Neural cell (in vitro differentiated cells): Measurements from ENCODE around the gene RBM33.

ENCODE experiments used
- CTCF ChIP-seq: fragments of 450-650 bp; IDR thresholded peaks from 2 replicates; pipeline ENCODE4 v1.5.1; 2014; ENCODE audit warnings: antibody characterized with exemption, mild to moderate bottlenecking, moderate library complexity; ENCODE audit not compliant: poor library complexity, severe bottlenecking
- EP300 ChIP-seq: fragments of 450-650 bp; conservative IDR thresholded peaks from 2 replicates; pipeline ENCODE4 v1.6.1; 2014; ENCODE audit warnings: antibody characterized with exemption, mild to moderate bottlenecking, moderate library complexity; ENCODE audit not compliant: poor library complexity, severe bottlenecking
- EZH2 ChIP-seq: fragments of 200-600, 300-800 bp; shearing (Covaris generic), sonication (generic); IDR thresholded peaks from 2 replicates; pipeline ENCODE4 v1.6.1; 2014; ENCODE audit warnings: antibody characterized with exemption, low read length, borderline replicate concordance, mild to moderate bottlenecking; ENCODE audit not compliant: insufficient read depth, poor library complexity, severe bottlenecking
- MXI1 ChIP-seq: fragments of 450-650 bp; conservative IDR thresholded peaks from 2 replicates; pipeline ENCODE4 v1.6.1; 2014; ENCODE audit warnings: antibody characterized with exemption, mild to moderate bottlenecking; ENCODE audit not compliant: poor library complexity, severe bottlenecking
- POLR2AphosphoS5 ChIP-seq: IDR thresholded peaks from 2 replicates; pipeline ENCODE4 v1.6.1; 2012
- RAD21 ChIP-seq: fragments of 450-650 bp; conservative IDR thresholded peaks from 2 replicates; pipeline ENCODE4 v1.6.1; 2014; ENCODE audit warnings: antibody characterized with exemption, mild to moderate bottlenecking, moderate library complexity
- SMC3 ChIP-seq: fragments of 450-650 bp; conservative IDR thresholded peaks from 2 replicates; pipeline ENCODE4 v1.6.1; 2014; ENCODE audit warnings: antibody characterized with exemption, mild to moderate bottlenecking, moderate library complexity; ENCODE audit not compliant: poor library complexity
- TAF1 ChIP-seq: IDR thresholded peaks from 2 replicates; pipeline ENCODE4 v1.6.1; 2012; ENCODE audit warnings: low read depth
- TF ChIP-seq, protein P1 (sequence below): IDR thresholded peaks from 2 replicates; pipeline ENCODE4 v1.6.1; 2012; ENCODE audit warnings: borderline replicate concordance

DNA sequence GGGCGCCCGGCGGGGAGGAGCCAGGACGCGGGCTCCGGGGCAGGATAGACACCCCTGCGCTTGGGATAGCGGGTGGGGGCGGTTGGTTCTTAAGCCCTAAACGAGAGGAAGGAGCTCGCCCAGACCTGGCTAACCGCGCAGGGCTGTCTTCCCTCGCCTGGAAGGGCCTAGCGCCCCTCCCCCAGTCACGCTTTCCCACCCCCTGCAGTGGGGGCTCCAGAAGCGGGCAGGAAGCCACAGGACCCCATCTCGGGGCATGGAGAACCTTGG is 161.3 kb downstream of the RBM33 start:
- no peak for TF ChIP-seq EZH2
- TF ChIP-seq CTCF, result no peak
- TF ChIP-seq, protein P1, sequence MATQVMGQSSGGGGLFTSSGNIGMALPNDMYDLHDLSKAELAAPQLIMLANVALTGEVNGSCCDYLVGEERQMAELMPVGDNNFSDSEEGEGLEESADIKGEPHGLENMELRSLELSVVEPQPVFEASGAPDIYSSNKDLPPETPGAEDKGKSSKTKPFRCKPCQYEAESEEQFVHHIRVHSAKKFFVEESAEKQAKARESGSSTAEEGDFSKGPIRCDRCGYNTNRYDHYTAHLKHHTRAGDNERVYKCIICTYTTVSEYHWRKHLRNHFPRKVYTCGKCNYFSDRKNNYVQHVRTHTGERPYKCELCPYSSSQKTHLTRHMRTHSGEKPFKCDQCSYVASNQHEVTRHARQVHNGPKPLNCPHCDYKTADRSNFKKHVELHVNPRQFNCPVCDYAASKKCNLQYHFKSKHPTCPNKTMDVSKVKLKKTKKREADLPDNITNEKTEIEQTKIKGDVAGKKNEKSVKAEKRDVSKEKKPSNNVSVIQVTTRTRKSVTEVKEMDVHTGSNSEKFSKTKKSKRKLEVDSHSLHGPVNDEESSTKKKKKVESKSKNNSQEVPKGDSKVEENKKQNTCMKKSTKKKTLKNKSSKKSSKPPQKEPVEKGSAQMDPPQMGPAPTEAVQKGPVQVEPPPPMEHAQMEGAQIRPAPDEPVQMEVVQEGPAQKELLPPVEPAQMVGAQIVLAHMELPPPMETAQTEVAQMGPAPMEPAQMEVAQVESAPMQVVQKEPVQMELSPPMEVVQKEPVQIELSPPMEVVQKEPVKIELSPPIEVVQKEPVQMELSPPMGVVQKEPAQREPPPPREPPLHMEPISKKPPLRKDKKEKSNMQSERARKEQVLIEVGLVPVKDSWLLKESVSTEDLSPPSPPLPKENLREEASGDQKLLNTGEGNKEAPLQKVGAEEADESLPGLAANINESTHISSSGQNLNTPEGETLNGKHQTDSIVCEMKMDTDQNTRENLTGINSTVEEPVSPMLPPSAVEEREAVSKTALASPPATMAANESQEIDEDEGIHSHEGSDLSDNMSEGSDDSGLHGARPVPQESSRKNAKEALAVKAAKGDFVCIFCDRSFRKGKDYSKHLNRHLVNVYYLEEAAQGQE, result no peak
- TF ChIP-seq RAD21, result no peak
- TF ChIP-seq POLR2AphosphoS5, result no peak
- no peak for TF ChIP-seq MXI1
- no peak for TF ChIP-seq EP300
- TF ChIP-seq TAF1, result no peak
- no peak for TF ChIP-seq SMC3
